B cell (primary cell): ENCODE data around the gene WASF3.

Experiments used
- CTCF ChIP-seq: fragments of 200-600 bp; IDR thresholded peaks from one replicate; pipeline ENCODE4 v1.8.0; 2022; ENCODE audit warnings: antibody characterized with exemption, mild to moderate bottlenecking
- EZH2 ChIP-seq: IDR thresholded peaks from 2 replicates; pipeline ENCODE4 v1.6.1; 2012; ENCODE audit warnings: borderline replicate concordance, low read depth, mild to moderate bottlenecking, moderate library complexity, low read length; ENCODE audit not compliant: insufficient read depth, poor library complexity, severe bottlenecking

- TF ChIP-seq CTCF: no peak
- TF ChIP-seq EZH2: no peak
Observed at GRCh38 chr13:26590951-26591350, 33.5 kb downstream of the WASF3 start.
